ENCODE data around the gene ZNF511. TPM values are rescaled to one million over a fixed set of nuclear protein-coding genes. Genes with fewer than 3 reads are reported as not detected.

Gene ZNF511
- total RNA-seq, 4 donors from 2014 or later, result 21.8 to 104 (median 27.2) TPM

GRCh38 chr10:133359972-133360610 lies 51.4 kb downstream of the ZNF511 start:
- intact Hi-C loops (cut with DNase I; ENCODE audit: low total_unique reads), result no loop called here
- peaks cover 0 to 16% (median 6%) of the 10 kb centered on the region in 4 donors for H3K36me3 ChIP-seq
- H3K27me3 ChIP-seq, result no peaks in the 10 kb centered on the region
- H3K4me3 ChIP-seq, result no peak overlapping the region
- peak overlapping the region; percentile 29 to 81 (median 38) for H3K27ac ChIP-seq
- DNase-seq, result no peak
- in situ Hi-C loops (cut with MboI; ENCODE audit: low pct_ligation_motif_present in 1 of 4, low pct_unique_long_range_greater_than_20kb in 1 of 4, low sequenced_read_pairs in 3 of 4), result no loop called here
- peaks cover 5 to 41% (median 25%) of the 10 kb centered on the region in 4 donors for H3K4me1 ChIP-seq
- TF ChIP-seq, protein P1, sequence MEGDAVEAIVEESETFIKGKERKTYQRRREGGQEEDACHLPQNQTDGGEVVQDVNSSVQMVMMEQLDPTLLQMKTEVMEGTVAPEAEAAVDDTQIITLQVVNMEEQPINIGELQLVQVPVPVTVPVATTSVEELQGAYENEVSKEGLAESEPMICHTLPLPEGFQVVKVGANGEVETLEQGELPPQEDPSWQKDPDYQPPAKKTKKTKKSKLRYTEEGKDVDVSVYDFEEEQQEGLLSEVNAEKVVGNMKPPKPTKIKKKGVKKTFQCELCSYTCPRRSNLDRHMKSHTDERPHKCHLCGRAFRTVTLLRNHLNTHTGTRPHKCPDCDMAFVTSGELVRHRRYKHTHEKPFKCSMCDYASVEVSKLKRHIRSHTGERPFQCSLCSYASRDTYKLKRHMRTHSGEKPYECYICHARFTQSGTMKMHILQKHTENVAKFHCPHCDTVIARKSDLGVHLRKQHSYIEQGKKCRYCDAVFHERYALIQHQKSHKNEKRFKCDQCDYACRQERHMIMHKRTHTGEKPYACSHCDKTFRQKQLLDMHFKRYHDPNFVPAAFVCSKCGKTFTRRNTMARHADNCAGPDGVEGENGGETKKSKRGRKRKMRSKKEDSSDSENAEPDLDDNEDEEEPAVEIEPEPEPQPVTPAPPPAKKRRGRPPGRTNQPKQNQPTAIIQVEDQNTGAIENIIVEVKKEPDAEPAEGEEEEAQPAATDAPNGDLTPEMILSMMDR (IDR thresholded peaks at IDR 0.05), result no peak
- TF ChIP-seq EP300 (IDR thresholded peaks at IDR 0.05; ENCODE audit: low read depth) (no peak), POLR2AphosphoS5 (IDR thresholded peaks at IDR 0.05) (no peak), POLR2A (IDR thresholded peaks at IDR 0.05) (no peak)
- 53% methylated on average over 17 of the region's 17 CpGs; no CpG with 5 or more reads in 1 of the 2 donors for WGBS, 2 donors (ENCODE audit: low coverage in 1 of 2)
- no peaks in the 10 kb centered on the region for H3K9me3 ChIP-seq

GRCh38 chr10:133361227-133361626 lies 52.5 kb downstream of the ZNF511 start:
- in situ Hi-C loops (cut with MboI; ENCODE audit: low pct_ligation_motif_present in 1 of 4, low pct_unique_long_range_greater_than_20kb in 1 of 4, low sequenced_read_pairs in 3 of 4) (no loop called here), intact Hi-C loops (cut with DNase I; ENCODE audit: low total_unique reads) (no loop called here)
- Histone ChIP-seq H3K36me3 (peaks cover 0 to 22% (median 6%) of the 10 kb centered on the region in 4 donors), H3K9me3 (no peaks in the 10 kb centered on the region), H3K27ac (no peak overlapping the region), H3K27me3 (no peaks in the 10 kb centered on the region), H3K4me1 (peaks cover 5 to 46% (median 25%) of the 10 kb centered on the region in 4 donors), H3K4me3 (no peak overlapping the region)
- no peak for TF ChIP-seq POLR2A (IDR thresholded peaks at IDR 0.05)
- TF ChIP-seq, protein P1 (IDR thresholded peaks at IDR 0.05), result no peak
- TF ChIP-seq EP300 (IDR thresholded peaks at IDR 0.05; ENCODE audit: low read depth), result no peak
- no peak for TF ChIP-seq POLR2AphosphoS5 (IDR thresholded peaks at IDR 0.05)
- 95 to 100% methylated on average over 2 to 5 of the region's 5 CpGs for WGBS, 2 donors (ENCODE audit: low coverage in 1 of 2)
- DNase-seq, result no peak

- DNase-seq, result no peak
- H3K9me3 ChIP-seq, result no peaks in the 10 kb centered on the region
- no peaks in the 10 kb centered on the region for H3K27me3 ChIP-seq
- TF ChIP-seq, protein P1 (IDR thresholded peaks at IDR 0.05), result no peak
- TF ChIP-seq EP300 (IDR thresholded peaks at IDR 0.05; ENCODE audit: low read depth) (no peak), POLR2AphosphoS5 (IDR thresholded peaks at IDR 0.05) (no peak), POLR2A (IDR thresholded peaks at IDR 0.05) (no peak)
- WGBS, 2 donors (ENCODE audit: low coverage in 1 of 2), result 75 to 81% methylated on average over 17 to 18 of the region's 18 CpGs
- H3K36me3 ChIP-seq, result peaks cover 0 to 29% (median 8%) of the 10 kb centered on the region in 4 donors
- peaks cover 5 to 41% (median 19%) of the 10 kb centered on the region in 4 donors for H3K4me1 ChIP-seq
- no peak overlapping the region for H3K4me3 ChIP-seq
- H3K27ac ChIP-seq, result no peak overlapping the region
- intact Hi-C loops (cut with DNase I; ENCODE audit: low total_unique reads), result no loop called here
- in situ Hi-C loops (cut with MboI; ENCODE audit: low pct_ligation_motif_present in 1 of 4, low pct_unique_long_range_greater_than_20kb in 1 of 4, low sequenced_read_pairs in 3 of 4), result no loop called here
Observed at GRCh38 chr10:133361773-133362441, 53.2 kb downstream of the ZNF511 start.

Small RNAs within 50 kb of the gene (small RNA-seq; reads per million reads assigned to genes)
- gene BANF1P2, result 0 reads per million in 4 donors

Other genes starting within 250 kb of the ZNF511 start
- gene ADGRA1, start 221.0 kb upstream of the ZNF511 start, total RNA-seq, result under 1 TPM in 1 of 4 donors, not detected in 3; 0.16 TPM
- 1 to 10 TPM in 1 of 4 donors, under 1 TPM in 1, not detected in 2; 0.14 to 1.2 TPM for gene KNDC1, start 148.7 kb upstream of the ZNF511 start, total RNA-seq
- gene UTF1, start 78.7 kb upstream of the ZNF511 start, total RNA-seq, result not detected
- under 1 TPM in 2 of 4 donors, not detected in 2; 0.27 to 0.48 TPM for gene VENTX, start 71.1 kb upstream of the ZNF511 start, total RNA-seq
- gene ADAM8, start 32.0 kb upstream of the ZNF511 start, total RNA-seq, result 10 to 100 TPM in 2 of 4 donors, 1 to 10 TPM in 2; 2.3 to 21.3 (median 13.7) TPM
- 10 to 100 TPM; 37.5 to 68.3 (median 47.6) TPM for gene TUBGCP2, start within 50 bp of the ZNF511 start, total RNA-seq
- gene CALY, start 28.0 kb downstream of the ZNF511 start, total RNA-seq, result 1 to 10 TPM in 1 of 4 donors, under 1 TPM in 1, not detected in 2; 0.82 to 1.3 TPM
- gene PRAP1, start 38.5 kb downstream of the ZNF511 start, total RNA-seq, result 100 to 1,000 TPM in 3 of 4 donors, 1 to 10 TPM in 1; 3.8 to 990 (median 495) TPM
- gene FUOM, start 49.1 kb downstream of the ZNF511 start, total RNA-seq, result 10 to 100 TPM in 3 of 4 donors, 1 to 10 TPM in 1; 1.2 to 43.3 (median 28.8) TPM
- 100 to 1,000 TPM in 3 of 4 donors, 10 to 100 TPM in 1; 48.3 to 165 (median 120) TPM for gene ECHS1, start 64.4 kb downstream of the ZNF511 start, total RNA-seq
- 10 to 100 TPM; 11.3 to 32.4 (median 17.1) TPM for gene PAOX, start 70.3 kb downstream of the ZNF511 start, total RNA-seq
- gene MTG1, start 85.2 kb downstream of the ZNF511 start, total RNA-seq, result 100 to 1,000 TPM in 1 of 4 donors, 10 to 100 TPM in 3; 26.5 to 139 (median 47.0) TPM
- not detected for gene SPRN, start 115.7 kb downstream of the ZNF511 start, total RNA-seq
- 1 to 10 TPM; 1.6 to 6.5 (median 3.1) TPM for gene SCART1, start 145.0 kb downstream of the ZNF511 start, total RNA-seq
- gene CYP2E1, start 218.4 kb downstream of the ZNF511 start, total RNA-seq, result 1 to 10 TPM in 1 of 4 donors, under 1 TPM in 2, not detected in 1; 0.64 to 3.4 (median 0.96) TPM

Data from transverse colon (tissue), 4 donors.